IPS-18a (cell line): Measurements from ENCODE around the gene PRRG2.
"Not testable (repeated sequence)": the region's sequence is repeated elsewhere in the genome, so short reads cannot be mapped to it uniquely, and the experiment has no call there.

Experiments used
- H3K27ac ChIP-seq: one replicate; pipeline ENCODE4 v1.5.1; 2013; ENCODE audit warnings: low read length
- H3K27me3 ChIP-seq: one replicate; pipeline ENCODE4 v1.6.1; 2013; ENCODE audit warnings: mild to moderate bottlenecking, low read length; ENCODE audit not compliant: control insufficient read depth, insufficient read depth
- H3K36me3 ChIP-seq: one replicate; pipeline ENCODE4 v1.6.1; 2013; ENCODE audit warnings: low read depth, low read length; ENCODE audit not compliant: control insufficient read depth
- H3K4me1 ChIP-seq: one replicate; pipeline ENCODE4 v1.6.1; 2013; ENCODE audit warnings: low read depth, low read length; ENCODE audit not compliant: control insufficient read depth
- H3K4me3 ChIP-seq: one replicate; pipeline ENCODE4 v1.5.1; 2013; ENCODE audit warnings: low read length
- H3K9ac ChIP-seq: one replicate; pipeline ENCODE4 v1.6.1; 2013; ENCODE audit warnings: mild to moderate bottlenecking, low read length, moderate library complexity
- H3K9me3 ChIP-seq: one replicate; pipeline ENCODE4 v1.6.1; 2013; ENCODE audit warnings: low read depth, low read length; ENCODE audit not compliant: control insufficient read depth

The PRRG2 gene

DNA sequence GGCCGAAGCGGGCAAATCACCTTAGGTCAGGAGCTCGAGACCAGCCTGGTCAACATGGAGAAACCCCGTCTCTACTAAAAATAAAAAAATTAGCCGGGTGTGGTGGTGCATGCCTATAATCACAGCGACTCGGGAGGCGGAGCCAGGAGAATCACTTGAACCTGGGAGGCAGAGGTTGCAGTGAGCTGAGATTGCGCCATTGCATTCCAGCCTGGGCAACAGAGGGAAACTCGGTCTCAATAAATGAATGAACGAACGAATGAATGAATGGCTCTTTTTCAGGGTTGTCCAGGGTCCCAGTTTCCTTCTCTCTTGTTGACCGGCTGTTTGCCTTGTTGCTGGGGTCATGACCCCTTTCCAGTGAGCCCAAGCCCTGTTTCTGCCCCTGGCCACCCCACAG is 36.7 kb downstream of the PRRG2 start:
- not testable (repeated sequence) for H3K9ac ChIP-seq, H3K4me3 ChIP-seq
- H3K36me3 ChIP-seq: peaks cover 53% of the 10 kb centered on the region

DNA sequence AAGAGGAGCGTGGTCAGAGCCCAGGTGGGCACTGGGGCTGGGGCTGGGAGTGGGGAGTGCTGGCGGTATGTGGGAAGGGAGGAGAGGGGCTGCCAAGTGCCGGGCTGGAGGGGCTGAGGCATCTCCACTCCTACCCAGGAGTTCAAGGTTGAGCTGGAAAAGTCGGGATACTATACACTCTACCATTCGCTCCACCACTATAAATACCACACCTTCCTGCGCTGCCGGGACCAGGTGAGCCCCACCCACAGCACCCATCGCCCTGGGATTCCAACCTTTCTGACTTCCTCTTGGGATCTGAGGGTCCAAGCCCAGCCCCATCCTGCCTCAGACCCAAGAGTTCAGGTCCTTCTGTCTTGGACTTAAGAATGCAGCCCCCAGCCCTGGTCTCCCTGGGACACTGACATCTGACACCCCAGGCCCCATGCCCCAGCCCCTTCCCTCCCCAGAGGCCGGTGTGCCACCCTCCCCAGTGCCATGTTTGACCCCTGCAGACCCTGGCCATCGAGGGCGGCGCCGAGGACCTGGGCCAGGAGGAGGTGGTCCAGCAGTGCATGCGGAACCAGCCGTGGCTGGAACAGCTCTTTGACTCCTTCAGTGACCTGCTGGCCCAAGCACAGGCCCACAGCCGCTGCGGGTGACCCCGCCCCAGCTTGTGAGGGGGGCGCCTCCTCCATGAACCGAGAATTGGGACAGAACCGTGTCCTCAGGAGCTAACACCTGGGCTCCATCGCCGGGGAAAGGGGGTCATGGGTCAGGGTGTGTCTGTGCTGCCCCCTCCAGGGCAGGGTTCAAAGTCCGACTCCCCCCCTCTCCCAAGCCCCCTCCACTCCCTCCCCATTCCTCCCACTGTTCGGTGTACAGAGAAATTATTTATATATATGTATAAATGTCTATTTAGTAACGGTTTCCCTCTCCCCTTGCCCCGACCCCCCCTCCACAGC is 44.1 kb downstream of the PRRG2 start:
- no peaks in the 10 kb centered on the region for H3K4me1 ChIP-seq
- H3K36me3 ChIP-seq: peaks cover 27% of the 10 kb centered on the region

More for the DNA sequence above, 36.7 kb downstream of the PRRG2 start:
- H3K9me3 ChIP-seq, H3K4me1 ChIP-seq, H3K27ac ChIP-seq, H3K27me3 ChIP-seq: not testable (repeated sequence)

GRCh38 chr19:49626226-49626625 is 45.1 kb downstream of the PRRG2 start:
- no peak overlapping the region for H3K27ac ChIP-seq

More for the DNA sequence above, 44.1 kb downstream of the PRRG2 start:
- Histone ChIP-seq H3K27me3 (no peaks in the 10 kb centered on the region), H3K9me3 (no peaks in the 10 kb centered on the region), H3K27ac (no peak overlapping the region), H3K4me3 (no peak overlapping the region), H3K9ac (no peak overlapping the region)

DNA sequence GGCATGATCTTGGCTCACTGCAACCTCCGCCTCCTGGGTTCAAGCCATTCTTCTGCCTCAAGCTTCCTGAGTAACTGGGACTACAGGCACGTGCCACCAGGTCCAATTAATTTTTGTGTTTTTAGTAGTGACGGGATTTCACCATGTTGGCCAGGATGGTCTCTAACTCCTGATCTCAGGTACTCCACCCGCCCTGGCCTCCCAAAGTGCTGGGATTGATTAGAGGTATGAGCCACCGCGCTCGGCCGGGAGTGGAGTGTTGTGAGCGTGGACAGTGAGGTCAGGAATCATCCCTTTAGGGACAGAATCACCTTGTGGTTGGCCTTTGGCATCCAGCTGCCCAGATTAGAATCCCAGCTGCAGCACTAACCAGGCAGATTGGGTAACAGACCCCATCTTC is 48.5 kb downstream of the PRRG2 start:
- H3K4me3 ChIP-seq: no peak overlapping the region
- no peaks in the 10 kb centered on the region for H3K9me3 ChIP-seq
- H3K36me3 ChIP-seq: peaks cover 14% of the 10 kb centered on the region
- H3K9ac ChIP-seq: no peak overlapping the region
- no peaks in the 10 kb centered on the region for H3K4me1 ChIP-seq
- H3K27ac ChIP-seq: no peak overlapping the region
- no peaks in the 10 kb centered on the region for H3K27me3 ChIP-seq

More at GRCh38 chr19:49626226-49626625, 45.1 kb downstream of the PRRG2 start:
- Histone ChIP-seq H3K27me3 (no peaks in the 10 kb centered on the region), H3K9ac (no peak overlapping the region), H3K9me3 (no peaks in the 10 kb centered on the region), H3K4me3 (no peak overlapping the region), H3K4me1 (no peaks in the 10 kb centered on the region), H3K36me3 (peaks cover 26% of the 10 kb centered on the region)

DNA sequence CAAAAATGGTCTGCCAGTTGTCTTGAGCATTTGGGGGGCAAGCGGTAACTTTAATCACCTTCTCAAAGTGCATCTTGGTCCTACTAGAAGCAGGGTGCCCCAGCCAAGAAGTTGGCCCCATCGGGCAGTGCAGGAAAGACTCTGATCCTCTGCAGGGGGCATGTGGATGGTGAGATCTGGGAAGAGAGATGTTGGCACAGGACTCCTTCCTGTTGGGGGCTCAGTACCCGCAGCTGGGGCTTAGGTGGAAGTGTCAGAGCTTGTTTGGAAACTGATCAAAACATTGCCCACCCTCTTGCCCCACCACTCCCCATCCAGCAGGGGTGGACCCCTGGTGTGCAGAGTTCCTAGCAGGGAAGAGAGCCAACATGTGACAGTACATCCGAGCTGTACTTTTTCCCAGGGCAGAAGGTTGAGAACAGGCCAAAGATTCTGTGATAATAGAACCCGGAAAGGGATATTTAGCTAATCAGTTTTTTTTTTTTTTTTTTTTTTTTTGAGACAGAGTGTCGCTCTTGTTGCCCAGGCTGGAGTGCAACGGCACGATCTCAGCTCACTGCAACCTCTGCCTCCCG is 50.0 kb downstream of the PRRG2 start:
- Histone ChIP-seq H3K9me3 (no peaks in the 10 kb centered on the region), H3K36me3 (peaks cover 10% of the 10 kb centered on the region), H3K27ac (no peak overlapping the region), H3K27me3 (no peaks in the 10 kb centered on the region), H3K4me3 (no peak overlapping the region), H3K9ac (no peak overlapping the region), H3K4me1 (no peaks in the 10 kb centered on the region)

DNA sequence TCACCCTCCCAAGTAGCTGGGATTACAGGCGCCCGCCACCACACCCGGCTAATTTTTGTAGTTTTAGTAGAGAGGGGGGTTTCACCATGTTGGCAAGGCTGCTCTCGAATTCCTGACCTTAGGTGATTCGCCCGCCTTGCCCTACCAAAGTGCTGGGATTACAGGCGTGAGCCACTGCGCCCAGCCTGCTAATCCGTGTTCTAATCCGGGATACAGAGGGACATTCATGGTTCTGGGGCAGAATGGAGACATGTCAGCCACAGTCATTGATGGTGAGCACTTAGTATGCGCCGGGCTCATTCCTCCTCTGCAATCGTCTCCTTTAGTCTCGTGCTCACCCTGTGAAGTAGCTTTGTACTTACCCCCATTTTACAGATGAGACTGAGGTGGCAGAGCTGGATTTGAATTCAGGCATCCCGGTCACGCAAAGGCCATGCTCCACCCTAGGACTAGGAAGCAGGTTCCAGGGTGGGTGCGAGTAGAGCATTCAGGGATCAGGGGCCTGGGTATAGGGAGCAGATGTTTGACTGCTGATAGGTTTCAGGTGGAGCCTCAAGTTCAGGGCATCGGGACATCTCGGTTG is 50.6 kb downstream of the PRRG2 start:
- Histone ChIP-seq H3K9ac (no peak overlapping the region), H3K27ac (no peak overlapping the region), H3K36me3 (peaks cover 6% of the 10 kb centered on the region)

GRCh38 chr19:49632576-49632975 is 51.5 kb downstream of the PRRG2 start:
- no peaks in the 10 kb centered on the region for H3K9me3 ChIP-seq
- H3K36me3 ChIP-seq: no peaks in the 10 kb centered on the region
- no peaks in the 10 kb centered on the region for H3K27me3 ChIP-seq
- no peak overlapping the region for H3K4me3 ChIP-seq
- H3K9ac ChIP-seq: no peak overlapping the region
- H3K4me1 ChIP-seq: no peaks in the 10 kb centered on the region
- no peak overlapping the region for H3K27ac ChIP-seq

More for the DNA sequence above, 50.6 kb downstream of the PRRG2 start:
- H3K27me3 ChIP-seq: no peaks in the 10 kb centered on the region
- no peak overlapping the region for H3K4me3 ChIP-seq
- no peaks in the 10 kb centered on the region for H3K4me1 ChIP-seq
- H3K9me3 ChIP-seq: no peaks in the 10 kb centered on the region

DNA sequence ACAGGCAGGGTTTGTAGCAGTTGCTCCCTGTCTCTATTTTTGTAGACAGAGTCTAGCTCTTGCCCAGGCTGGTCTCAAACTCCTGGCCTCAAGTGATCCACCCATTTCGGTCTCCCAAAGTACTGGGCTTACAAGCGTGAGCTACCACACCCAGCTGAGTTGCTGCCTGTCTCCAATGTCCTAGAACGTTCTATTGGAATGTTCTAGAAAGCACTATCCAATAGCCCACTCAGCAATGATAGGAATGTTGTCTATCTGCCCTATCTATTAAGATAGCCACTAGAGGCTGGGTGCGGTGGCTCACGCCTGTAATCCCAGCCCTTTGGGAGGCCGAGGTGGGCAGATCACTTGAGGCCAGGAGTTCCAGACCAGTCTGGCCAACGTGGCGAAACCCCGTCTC is 52.2 kb downstream of the PRRG2 start:
- not testable (repeated sequence) for H3K27ac ChIP-seq, H3K27me3 ChIP-seq, H3K36me3 ChIP-seq, H3K4me3 ChIP-seq, H3K9me3 ChIP-seq, H3K9ac ChIP-seq, H3K4me1 ChIP-seq

DNA sequence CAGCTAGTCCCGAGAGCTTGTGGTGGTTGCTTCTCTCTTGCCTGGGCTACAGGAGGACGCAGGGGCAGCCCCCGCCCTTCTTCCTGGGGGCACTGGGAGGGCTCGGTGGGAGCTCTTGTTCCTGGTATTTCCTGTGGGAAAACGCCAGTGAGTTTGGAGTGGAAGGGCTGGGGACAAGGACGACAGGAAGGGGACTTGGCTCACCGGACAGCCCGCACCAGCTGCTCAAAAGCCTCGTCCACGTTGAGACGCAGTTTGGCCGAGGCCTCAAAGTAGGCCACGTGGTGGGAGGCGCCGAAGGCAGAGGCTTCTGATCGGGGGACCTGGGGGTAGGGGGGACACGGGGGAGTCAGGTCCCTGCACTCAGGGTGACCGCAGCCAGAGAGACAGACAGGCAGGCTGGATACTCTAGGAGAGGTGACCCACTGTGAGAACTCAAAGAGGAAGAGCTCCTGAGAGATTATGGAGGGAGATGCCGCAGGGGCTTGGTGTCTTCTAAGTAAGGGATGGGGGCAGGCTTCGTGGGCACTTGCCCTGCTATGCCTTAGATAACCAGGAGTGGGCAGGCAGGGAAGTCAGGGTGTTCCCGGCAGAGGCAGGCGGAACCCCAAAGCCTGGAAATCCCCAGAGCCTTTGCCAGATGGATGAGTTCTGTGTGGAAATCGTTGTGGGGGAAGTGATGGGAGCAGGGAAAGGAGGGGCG is 54.6 kb downstream of the PRRG2 start:
- Histone ChIP-seq H3K9me3 (no peaks in the 10 kb centered on the region), H3K9ac (no peak overlapping the region), H3K4me3 (no peak overlapping the region), H3K27ac (no peak overlapping the region), H3K27me3 (peaks cover 10% of the 10 kb centered on the region), H3K4me1 (peaks cover 16% of the 10 kb centered on the region), H3K36me3 (no peaks in the 10 kb centered on the region)

DNA sequence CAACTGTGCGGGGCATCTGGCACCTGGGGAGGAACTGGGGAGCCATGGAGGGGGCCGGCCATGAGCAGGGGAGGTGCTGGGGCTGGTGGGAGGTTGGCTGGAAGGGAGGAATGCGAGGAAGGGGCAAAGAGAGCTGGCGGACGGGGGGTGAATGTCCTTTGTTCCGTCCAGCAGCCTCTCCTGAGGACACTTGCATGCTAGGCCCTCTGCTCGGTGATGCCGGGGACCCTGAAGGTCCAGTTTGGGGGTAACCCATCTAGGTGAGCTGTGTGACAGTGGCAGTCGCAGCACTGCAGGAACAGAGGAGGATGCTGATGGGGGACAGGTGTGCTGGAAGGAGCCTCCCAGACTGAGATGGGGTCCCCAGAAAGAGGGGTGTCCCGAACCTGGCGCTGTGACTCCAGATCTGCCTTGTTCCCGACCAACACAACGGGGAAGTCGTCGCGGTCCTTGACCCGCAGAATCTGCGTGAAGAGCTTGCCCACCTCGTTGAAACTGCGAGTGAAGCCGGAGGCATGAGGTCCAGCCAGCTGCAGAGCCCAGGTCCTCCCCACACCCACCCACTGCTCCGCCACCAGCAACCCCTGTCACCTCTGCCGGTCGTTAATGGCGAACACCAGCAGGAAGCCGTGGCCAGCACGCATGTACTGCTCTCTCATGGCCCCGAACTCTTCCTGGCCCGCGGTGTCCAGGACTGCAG is 55.3 kb downstream of the PRRG2 start:
- peaks cover 23% of the 10 kb centered on the region for H3K4me1 ChIP-seq
- no peak overlapping the region for H3K4me3 ChIP-seq
- no peak overlapping the region for H3K27ac ChIP-seq
- H3K36me3 ChIP-seq: no peaks in the 10 kb centered on the region
- H3K9me3 ChIP-seq: no peaks in the 10 kb centered on the region
- H3K27me3 ChIP-seq: peaks cover 10% of the 10 kb centered on the region
- H3K9ac ChIP-seq: no peak overlapping the region
